GM12878 (cell line): ENCODE data around the gene GGNBP2. TPM values are rescaled to one million over a fixed set of nuclear protein-coding genes. Genes with fewer than 3 reads are reported as not detected.

Source experiments
- BCLAF1 ChIP-seq: fragments of 450-650 bp; IDR thresholded peaks from 2 replicates; pipeline ENCODE4 v1.6.1; 2017; ENCODE audit warnings: antibody characterized with exemption, mild to moderate bottlenecking, moderate library complexity
- CHD1 ChIP-seq: IDR thresholded peaks from 2 replicates; pipeline ENCODE4 v1.6.1; 2012; ENCODE audit warnings: low read depth, low read length, improper control_type of control experiment
- IRF3 ChIP-seq: fragments of 450-650 bp; IDR thresholded peaks from 2 replicates; pipeline ENCODE4 v1.6.1; 2014; ENCODE audit warnings: mild to moderate bottlenecking
- JUND ChIP-seq: IDR thresholded peaks from 2 replicates; pipeline ENCODE4 v1.6.1; 2012; ENCODE audit warnings: low read depth, mild to moderate bottlenecking, low read length, improper control_type of control experiment, moderate library complexity
- MXI1 ChIP-seq: fragments of 150-350 bp; IDR thresholded peaks from 2 replicates; pipeline ENCODE4 v1.6.1; 2011; ENCODE audit warnings: low read depth, mild to moderate bottlenecking, inconsistent platforms, low read length, improper control_type of control experiment
- NFYB ChIP-seq: IDR thresholded peaks from 2 replicates; pipeline ENCODE4 v1.6.1; 2011; ENCODE audit warnings: low read depth, mild to moderate bottlenecking, low read length, improper control_type of control experiment, moderate library complexity; ENCODE audit not compliant: insufficient read depth
- PKNOX1 ChIP-seq: fragments of 450-650 bp; IDR thresholded peaks from 2 replicates; pipeline ENCODE4 v1.6.1; 2016; ENCODE audit warnings: mild to moderate bottlenecking
- POLR2A ChIP-seq: IDR thresholded peaks from 2 replicates; pipeline ENCODE4 v1.6.1; 2011; ENCODE audit warnings: low read depth, mild to moderate bottlenecking, low read length
- POLR2AphosphoS2 ChIP-seq: IDR thresholded peaks from 2 replicates; pipeline ENCODE4 v1.6.1; 2011; ENCODE audit warnings: low read depth, mild to moderate bottlenecking, low read length, improper control_type of control experiment, moderate library complexity
- SREBF2 ChIP-seq: IDR thresholded peaks from 2 replicates; pipeline ENCODE4 v1.6.1; 2012; ENCODE audit warnings: mild to moderate bottlenecking, low read length
- ZNF592 ChIP-seq: fragments of 450-650 bp; IDR thresholded peaks from 2 replicates; pipeline ENCODE4 v1.6.1; 2017; ENCODE audit warnings: mild to moderate bottlenecking, moderate library complexity
- polyA plus RNA-seq, 11 experiments: library from polyadenylated mRNA; depleted of rRNA in 4 of 11; unstranded in 6 of 11; stranded (reverse) in 5 of 11; fragments of >200 nt; fragmentation: Nextera tagmentation in 4 of 11; fragmentation: Illumina TruSeq in 1 of 11; extraction: Ambion mirVana in 4 of 11; extraction: Trizol in 1 of 11; gene quantifications; 1 replicate in 1 of 11; 2 replicates in 10 of 11; pipeline versions ENCODE4 v1.2.1 to v1.2.3, GENCODE V29; 2011 to 2016; ENCODE audit warnings: inconsistent platforms in 2 of 11, missing spikeins in 2 of 11, low read depth in 1 of 11
- total RNA-seq, 4 experiments: library from RNA; depleted of rRNA in 3 of 4; stranded (reverse); fragments of >200 nt in 3 of 4; fragmentation: Illumina TruSeq in 1 of 4; extraction: Trizol in 1 of 4; gene quantifications; 2 replicates each; pipeline versions ENCODE4 v1.2.1 to v1.2.3, GENCODE V29; 2013 to 2021
- TF ChIP-seq, protein P1 (sequence below): fragments of 450-650 bp; IDR thresholded peaks from 2 replicates; pipeline ENCODE4 v1.6.1; 2017; ENCODE audit warnings: mild to moderate bottlenecking, moderate library complexity
- TF ChIP-seq, protein P2 (sequence below): IDR thresholded peaks from 2 replicates; pipeline ENCODE4 v1.6.1; 2012; ENCODE audit warnings: low read depth, low read length, improper control_type of control experiment

The GGNBP2 gene
- total and polyA plus RNA-seq, 10 of the 15 experiments (the other 5 are each of a cell fraction or from before 2014, with no cell fraction given), result 36.3 to 82.0 (median 50.0) TPM

GRCh38 chr17:36534840-36535668 is 9.7 kb upstream of the GGNBP2 start, which contains the start of the genes MYO19 and PIGW (continued):
- TF ChIP-seq, protein P1, sequence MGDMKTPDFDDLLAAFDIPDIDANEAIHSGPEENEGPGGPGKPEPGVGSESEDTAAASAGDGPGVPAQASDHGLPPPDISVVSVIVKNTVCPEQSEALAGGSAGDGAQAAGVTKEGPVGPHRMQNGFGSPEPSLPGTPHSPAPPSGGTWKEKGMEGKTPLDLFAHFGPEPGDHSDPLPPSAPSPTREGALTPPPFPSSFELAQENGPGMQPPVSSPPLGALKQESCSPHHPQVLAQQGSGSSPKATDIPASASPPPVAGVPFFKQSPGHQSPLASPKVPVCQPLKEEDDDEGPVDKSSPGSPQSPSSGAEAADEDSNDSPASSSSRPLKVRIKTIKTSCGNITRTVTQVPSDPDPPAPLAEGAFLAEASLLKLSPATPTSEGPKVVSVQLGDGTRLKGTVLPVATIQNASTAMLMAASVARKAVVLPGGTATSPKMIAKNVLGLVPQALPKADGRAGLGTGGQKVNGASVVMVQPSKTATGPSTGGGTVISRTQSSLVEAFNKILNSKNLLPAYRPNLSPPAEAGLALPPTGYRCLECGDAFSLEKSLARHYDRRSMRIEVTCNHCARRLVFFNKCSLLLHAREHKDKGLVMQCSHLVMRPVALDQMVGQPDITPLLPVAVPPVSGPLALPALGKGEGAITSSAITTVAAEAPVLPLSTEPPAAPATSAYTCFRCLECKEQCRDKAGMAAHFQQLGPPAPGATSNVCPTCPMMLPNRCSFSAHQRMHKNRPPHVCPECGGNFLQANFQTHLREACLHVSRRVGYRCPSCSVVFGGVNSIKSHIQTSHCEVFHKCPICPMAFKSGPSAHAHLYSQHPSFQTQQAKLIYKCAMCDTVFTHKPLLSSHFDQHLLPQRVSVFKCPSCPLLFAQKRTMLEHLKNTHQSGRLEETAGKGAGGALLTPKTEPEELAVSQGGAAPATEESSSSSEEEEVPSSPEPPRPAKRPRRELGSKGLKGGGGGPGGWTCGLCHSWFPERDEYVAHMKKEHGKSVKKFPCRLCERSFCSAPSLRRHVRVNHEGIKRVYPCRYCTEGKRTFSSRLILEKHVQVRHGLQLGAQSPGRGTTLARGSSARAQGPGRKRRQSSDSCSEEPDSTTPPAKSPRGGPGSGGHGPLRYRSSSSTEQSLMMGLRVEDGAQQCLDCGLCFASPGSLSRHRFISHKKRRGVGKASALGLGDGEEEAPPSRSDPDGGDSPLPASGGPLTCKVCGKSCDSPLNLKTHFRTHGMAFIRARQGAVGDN, result peak; percentile 59
- peak; percentile 79; the same call in 1 of the 2 replicates for TF ChIP-seq POLR2AphosphoS2
- no peak for TF ChIP-seq IRF3
- TF ChIP-seq, protein P2, sequence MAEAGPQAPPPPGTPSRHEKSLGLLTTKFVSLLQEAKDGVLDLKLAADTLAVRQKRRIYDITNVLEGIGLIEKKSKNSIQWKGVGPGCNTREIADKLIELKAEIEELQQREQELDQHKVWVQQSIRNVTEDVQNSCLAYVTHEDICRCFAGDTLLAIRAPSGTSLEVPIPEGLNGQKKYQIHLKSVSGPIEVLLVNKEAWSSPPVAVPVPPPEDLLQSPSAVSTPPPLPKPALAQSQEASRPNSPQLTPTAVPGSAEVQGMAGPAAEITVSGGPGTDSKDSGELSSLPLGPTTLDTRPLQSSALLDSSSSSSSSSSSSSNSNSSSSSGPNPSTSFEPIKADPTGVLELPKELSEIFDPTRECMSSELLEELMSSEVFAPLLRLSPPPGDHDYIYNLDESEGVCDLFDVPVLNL, result no peak
- no peak for TF ChIP-seq BCLAF1
- peak; percentile 94 for TF ChIP-seq POLR2A
- TF ChIP-seq PKNOX1, result peak; percentile 65
- no peak; the same call in 1 of the 2 replicates for TF ChIP-seq SREBF2
- peak; percentile 85; the same call in 1 of the 2 replicates for TF ChIP-seq CHD1
- no peak for TF ChIP-seq JUND
- TF ChIP-seq MXI1, result peak; percentile 98
- TF ChIP-seq NFYB, result peak; percentile 38; the same call in 1 of the 2 replicates
- no peak for TF ChIP-seq ZNF592
